ENCODE data around the gene MAPK1. TPM values are rescaled to one million over a fixed set of nuclear protein-coding genes. Genes with fewer than 3 reads are reported as not detected.
A peak's percentile ranks its signal among the peaks of the same experiment; 100 is the strongest.
"Not testable (repeated sequence)": the region's sequence is repeated elsewhere in the genome, so short reads cannot be mapped to it uniquely, and the experiment has no call there.

Gene MAPK1
- total RNA-seq (100 to 1,000 TPM in 6 of 9 donors, 10 to 100 TPM in 3; 30.1 to 140 (median 106) TPM), polyA plus RNA-seq (10 to 100 TPM in 1 of 2 donors, 1 to 10 TPM in 1; 8.0 to 31.8 TPM)
- long read RNA-seq, donor 1, full-length matches to known transcripts: 50 of 116 reads
- long read RNA-seq, donor 1, partial matches to known transcripts: 2 of 116 reads
- long read RNA-seq, donor 1, other reads (novel, unspliced or antisense): 64 of 116 reads
- long read RNA-seq, donor 2, full-length matches to known transcripts: 18 of 182 reads
- long read RNA-seq, donor 2, partial matches to known transcripts: 6 of 182 reads
- long read RNA-seq, donor 2, other reads (novel, unspliced or antisense): 158 of 182 reads
- long read RNA-seq, donor 3, full-length matches to known transcripts: 86 of 190 reads
- long read RNA-seq, donor 3, partial matches to known transcripts: 4 of 190 reads
- long read RNA-seq, donor 3, other reads (novel, unspliced or antisense): 100 of 190 reads

- H3K4me1 ChIP-seq: peaks cover 5 to 51% (median 39%) of the 10 kb centered on the region in 12 donors
- H3K9me3 ChIP-seq: no peaks in the 10 kb centered on the region
- peak within 1 kb of the TSS; percentile 81 to 98 (median 90) for H3K4me3 ChIP-seq
- WGBS, 4 donors: 1 to 2% (median 1%) methylated on average over 20 to 74 of the region's 74 CpGs
- DNase-seq (peak; percentile 95 to 97 (median 95)), ATAC-seq (peak; percentile 95 to 99 (median 99))
- H3K27ac ChIP-seq: peak within 1 kb of the TSS; percentile 74 to 96 (median 88)
- no peaks in the 10 kb centered on the region for H3K27me3 ChIP-seq
- no peaks in the 10 kb centered on the region for H3K36me3 ChIP-seq
- TF ChIP-seq CTCF (IDR thresholded peaks at IDR 0.05) (peak in 9 of 12 donors; percentile 11 to 67 (median 50)), POLR2A (IDR thresholded peaks at IDR 0.05) (peak in 1 of 2 donors; percentile 88)
- intact Hi-C loops (cut with DNase I): loop anchor here in 7 of 10 donors (1.0 to 10.0 kb wide), 11 partner anchors 40 to 133 kb away; partner anchors contain the start of gene YPEL1 (in 4 of the 7)
Observed at GRCh38 chr22:21867528-21868266, at the start of gene MAPK1. TSS of gene MAPK1 (minus strand) at chr22:21867645. CDS start at chr22:21867440, 205 bp downstream.

GRCh38 chr22:21916309-21916918 lies 49.0 kb upstream of the MAPK1 start:
- H3K9me3 ChIP-seq: no peaks in the 10 kb centered on the region
- no peak overlapping the region for H3K27ac ChIP-seq
- ATAC-seq: no peak
- whole genome bisulfite sequencing, 4 donors: 75 to 86% (median 80%) methylated on average over 3 to 4 of the region's 4 CpGs
- H3K4me3 ChIP-seq: no peak overlapping the region
- intact Hi-C loops (cut with DNase I): no loop called here
- no peaks in the 10 kb centered on the region for H3K27me3 ChIP-seq
- no peak for DNase-seq
- TF ChIP-seq POLR2A (IDR thresholded peaks at IDR 0.05): no peak
- TF ChIP-seq CTCF (IDR thresholded peaks at IDR 0.05): no peak
- H3K4me1 ChIP-seq: peaks cover 0 to 15% (median 6%) of the 10 kb centered on the region in 12 donors
- peaks cover 0 to 13% (median 6%) of the 10 kb centered on the region in 9 donors for H3K36me3 ChIP-seq

- ATAC-seq: no peak
- intact Hi-C loops (cut with DNase I): no loop called here
- no peaks in the 10 kb centered on the region for H3K27me3 ChIP-seq
- WGBS, 4 donors: 94 to 100% (median 96%) methylated on average over 4 of the region's 4 CpGs
- H3K27ac ChIP-seq: no peak overlapping the region
- no peak for DNase-seq
- H3K9me3 ChIP-seq: no peaks in the 10 kb centered on the region
- no peak for TF ChIP-seq POLR2A (IDR thresholded peaks at IDR 0.05)
- TF ChIP-seq CTCF (IDR thresholded peaks at IDR 0.05): no peak
- no peak overlapping the region for H3K4me3 ChIP-seq
- H3K4me1 ChIP-seq: peaks cover 0 to 15% (median 6%) of the 10 kb centered on the region in 12 donors
- peaks cover 0 to 7% (median 5%) of the 10 kb centered on the region in 9 donors for H3K36me3 ChIP-seq
Observed at GRCh38 chr22:21915624-21916308, 48.3 kb upstream of the MAPK1 start.

- H3K4me3 ChIP-seq; H3K9me3 ChIP-seq; H3K27me3 ChIP-seq; H3K36me3 ChIP-seq; DNase-seq; H3K27ac ChIP-seq; intact Hi-C loops (cut with DNase I); ATAC-seq: not testable (repeated sequence)
- WGBS, 4 donors: 88 to 97% (median 96%) methylated on average over 8 of the region's 8 CpGs
- H3K4me1 ChIP-seq: peaks cover 0 to 15% (median 6%) of the 10 kb centered on the region in 12 donors
Observed at GRCh38 chr22:21914033-21914642, 46.7 kb upstream of the MAPK1 start.

GRCh38 chr22:21910367-21910766 lies 42.9 kb upstream of the MAPK1 start:
- DNase-seq; H3K9me3 ChIP-seq; H3K36me3 ChIP-seq; H3K27ac ChIP-seq; ATAC-seq; H3K27me3 ChIP-seq; H3K4me3 ChIP-seq; H3K4me1 ChIP-seq; intact Hi-C loops (cut with DNase I): not testable (repeated sequence)
- WGBS, 4 donors: 90 to 93% (median 91%) methylated on average over 4 of the region's 4 CpGs

Measured in heart left ventricle (tissue), 16 donors.